ENCODE results near the gene GNG7.
"Not testable (repeated sequence)": the region's sequence is repeated elsewhere in the genome, so short reads cannot be mapped to it uniquely, and the experiment has no call there.

- not testable (repeated sequence) for TF ChIP-seq CTCF, POLR2A (IDR thresholded peaks at IDR 0.05)
Measured at GRCh38 chr19:2643123-2643737, 59.3 kb downstream of the GNG7 start.

Data from testis (tissue), 2 donors.